Activated naive CD4-positive, alpha-beta T cell treated with anti-CD3 and anti-CD28 coated beads, Interleukin-2, amount 50 U/mL, for 72 hours (primary cell): ENCODE results near the gene ZSWIM7. TPM values are rescaled to one million over a fixed set of nuclear protein-coding genes. Genes with fewer than 3 reads are reported as not detected.

Experiments used
- ATAC-seq, 2 donors: fragments of 150-1000 bp; cut with Tn5 transposase; 2 replicates each; pipeline ENCODE4 v1.10.0; 2021; ENCODE audit warnings: mild to moderate bottlenecking in 2 of 2, moderate library complexity in 2 of 2
- DNase-seq, 2 donors: peaks; one replicate each; pipeline ENCODE4 v3.0.0; 2021 to 2022; ENCODE audit warnings: low spot score in 2 of 2
- H3K27ac Mint-ChIP-seq, 2 donors: one replicate each; pipeline ENCODE4 v1.8.0; 2022; ENCODE audit warnings: mild to moderate bottlenecking in 2 of 2, mixed read lengths in 2 of 2
- H3K36me3 Mint-ChIP-seq, 2 donors: one replicate each; pipeline ENCODE4 v1.8.0; 2022; ENCODE audit warnings: mixed read lengths in 2 of 2
- H3K9me3 Mint-ChIP-seq, 2 donors: one replicate each; pipeline ENCODE4 v1.8.0; 2022; ENCODE audit warnings: mixed read lengths in 2 of 2
- total RNA-seq, 2 donors: library from RNA; stranded (reverse); gene quantifications; one replicate each; pipeline ENCODE4 v1.2.3, GENCODE V29; 2022

Gene ZSWIM7
- total RNA-seq, 2 donors from 2014 or later, result 8.8 to 26.2 TPM

GRCh38 chr17:15928286-15928785, 71.2 kb downstream of the ZSWIM7 start:
- no peaks in the 10 kb centered on the region for H3K9me3 Mint-ChIP-seq
- H3K36me3 Mint-ChIP-seq, result no peaks in the 10 kb centered on the region
- ATAC-seq, result no peak
- peak in 1 of 2 donors; percentile 3 for DNase-seq
- H3K27ac Mint-ChIP-seq, result peak overlapping the region in 1 of 2 donors; percentile 47

Other genes starting within 250 kb of the ZSWIM7 start
- gene ADORA2B, start 54.6 kb downstream of the ZSWIM7 start, total RNA-seq, result 1 to 10 TPM in 1 of 2 donors, under 1 TPM in 1; 0.30 to 4.7 TPM
- 10 to 100 TPM; 27.3 to 29.4 TPM for gene TTC19, start 120 bp upstream of the ZSWIM7 start, total RNA-seq
- 100 to 1,000 TPM; 143 to 153 TPM for gene NCOR1, start 215.8 kb upstream of the ZSWIM7 start, total RNA-seq
- 10 to 100 TPM; 39.2 to 40.2 TPM for gene PIGL, start 217.5 kb upstream of the ZSWIM7 start, total RNA-seq